Measurements from ENCODE around the gene TEAD1.

GRCh38 chr11:12767577-12767976, 93.4 kb downstream of the TEAD1 start:
- TF ChIP-seq CTCF (conservative IDR thresholded peaks at IDR 0.05) (no peak), EZH2 (IDR thresholded peaks at IDR 0.05; ENCODE audit: low read depth) (no peak)
